DND-41 (cell line): ENCODE results near the gene DDX31.

Source experiments
- CTCF ChIP-seq: IDR thresholded peaks from 2 replicates; pipeline ENCODE4 v1.5.1; 2012; ENCODE audit warnings: borderline replicate concordance, low read length, moderate library complexity, mild to moderate bottlenecking; ENCODE audit not compliant: poor library complexity, severe bottlenecking; ENCODE audit errors: extremely low read depth
- EZH2 ChIP-seq: IDR thresholded peaks from 3 replicates; pipeline ENCODE4 v1.6.1; 2012; ENCODE audit warnings: borderline replicate concordance, low read depth, mild to moderate bottlenecking, moderate library complexity, low read length, inconsistent platforms; ENCODE audit not compliant: severe bottlenecking

- TF ChIP-seq CTCF (no peak), EZH2 (no peak)
Measured at GRCh38 chr9:132662152-132662945, 7.4 kb downstream of the DDX31 start.
